ENCODE measurements around the gene GSTT4.

- no peak for TF ChIP-seq CTCF (conservative IDR thresholded peaks at IDR 0.05; ENCODE audit: low read depth, low read length)
- TF ChIP-seq EZH2 (IDR thresholded peaks at IDR 0.05; ENCODE audit: low read length, unreplicated experiment) = no peak
Observed at GRCh38 chr22:24026733-24027132, 21.5 kb upstream of the GSTT4 start.
